ENCODE measurements around the gene VPS51.

- TF ChIP-seq EZH2 (IDR thresholded peaks at IDR 0.05; ENCODE audit: borderline replicate concordance, low read length) (no peak), CTCF (IDR thresholded peaks at IDR 0.05; ENCODE audit: low read length) (no peak)
Observed at GRCh38 chr11:65067446-65067845, 28.6 kb upstream of the VPS51 start.
